HG02840 (cell line): ENCODE data around the gene DTWD2.

Experiments
- ATAC-seq: cut with Tn5 transposase; IDR thresholded peaks from one replicate; pipeline ENCODE4 v1.9.1; 2021; ENCODE audit warnings: mild to moderate bottlenecking, moderate library complexity, moderate number of reproducible peaks; ENCODE audit not compliant: unreplicated experiment, low FRiP score

Gene DTWD2

GRCh38 chr5:118987988-118988865, at the start of gene DTWD2:
TSS of gene DTWD2 (minus strand) at chr5:118988547. CDS start at chr5:118988511, 36 bp downstream.
- peak; percentile 97 for ATAC-seq

GRCh38 chr5:119037496-119038215, 49.3 kb upstream of the DTWD2 start:
- no peak for ATAC-seq

- no peak for ATAC-seq
Observed at GRCh38 chr5:119036101-119036762, 47.9 kb upstream of the DTWD2 start.

GRCh38 chr5:119033135-119033534, 44.8 kb upstream of the DTWD2 start:
- ATAC-seq, result no peak

- ATAC-seq, result no peak
Observed at GRCh38 chr5:119032656-119033055, 44.3 kb upstream of the DTWD2 start.

GRCh38 chr5:119031905-119032304, 43.6 kb upstream of the DTWD2 start:
- peak; percentile 35 for ATAC-seq

- peak; percentile 85 for ATAC-seq
Observed at GRCh38 chr5:119031011-119031886, 42.9 kb upstream of the DTWD2 start.

GRCh38 chr5:119028575-119028974, 40.2 kb upstream of the DTWD2 start:
- ATAC-seq, result no peak

- ATAC-seq, result no peak
Observed at GRCh38 chr5:119022773-119023172, 34.4 kb upstream of the DTWD2 start.

- ATAC-seq, result no peak
Observed at GRCh38 chr5:119022017-119022745, 33.8 kb upstream of the DTWD2 start.

GRCh38 chr5:119021149-119021732, 32.9 kb upstream of the DTWD2 start:
- ATAC-seq, result no peak

GRCh38 chr5:119019949-119020348, 31.6 kb upstream of the DTWD2 start:
- ATAC-seq, result no peak

- no peak for ATAC-seq
Observed at GRCh38 chr5:119019501-119019900, 31.2 kb upstream of the DTWD2 start.

- no peak for ATAC-seq
Observed at GRCh38 chr5:119017994-119018393, 29.6 kb upstream of the DTWD2 start.

- peak; percentile 71 for ATAC-seq
Observed at GRCh38 chr5:119016125-119016774, 27.9 kb upstream of the DTWD2 start.

GRCh38 chr5:119011186-119011585, 22.8 kb upstream of the DTWD2 start:
- ATAC-seq, result no peak

GRCh38 chr5:119010206-119010605, 21.9 kb upstream of the DTWD2 start:
- ATAC-seq, result no peak

- no peak for ATAC-seq
Observed at GRCh38 chr5:119009131-119009530, 20.8 kb upstream of the DTWD2 start.

GRCh38 chr5:118999696-119000095, 11.3 kb upstream of the DTWD2 start:
- no peak for ATAC-seq
